Neural cell (in vitro differentiated cells): ENCODE data around the gene WSB1. TPM values are rescaled to one million over a fixed set of nuclear protein-coding genes. Genes with fewer than 3 reads are reported as not detected.

Experiments used
- H2AFZ ChIP-seq: fragments of 200-600, 300-800 bp; sonication (generic), shearing (Covaris generic); 2 replicates; pipeline ENCODE4 v1.6.0; 2014; ENCODE audit warnings: low read depth, mild to moderate bottlenecking, antibody characterized with exemption, low read length, moderate library complexity
- H3F3A ChIP-seq: fragments of 200-600 bp; shearing (Covaris generic); 2 replicates; pipeline ENCODE4 v1.6.1; 2016; ENCODE audit warnings: mild to moderate bottlenecking, moderate library complexity, mixed read lengths, antibody characterized with exemption, low read length; ENCODE audit not compliant: insufficient read depth, poor library complexity, severe bottlenecking
- H3K27ac ChIP-seq: fragments of 200-600, 300-800 bp; sonication (generic), shearing (Covaris generic); 2 replicates; pipeline ENCODE4 v1.5.1; 2014; ENCODE audit warnings: mild to moderate bottlenecking, low read length, moderate library complexity
- H3K27me3 ChIP-seq: fragments of 300-800, 200-600 bp; sonication (generic), shearing (Covaris generic); 2 replicates; pipeline ENCODE4 v1.6.0; 2014; ENCODE audit warnings: mild to moderate bottlenecking, low read depth, low read length, moderate library complexity; ENCODE audit not compliant: insufficient read depth
- H3K36me3 ChIP-seq: fragments of 300-800, 200-600 bp; sonication (generic), shearing (Covaris generic); 2 replicates; pipeline ENCODE4 v1.5.1; 2014; ENCODE audit warnings: mild to moderate bottlenecking, antibody characterized with exemption, low read length, moderate library complexity; ENCODE audit not compliant: insufficient read depth
- H3K4me2 ChIP-seq: fragments of 300-800, 200-600 bp; sonication (generic), shearing (Covaris generic); 2 replicates; pipeline ENCODE4 v1.6.0; 2014; ENCODE audit warnings: mild to moderate bottlenecking, low read length
- H3K4me3 ChIP-seq: fragments of 300-800, 200-600 bp; sonication (generic), shearing (Covaris generic); 2 replicates; pipeline ENCODE4 v1.5.1; 2014; ENCODE audit warnings: mild to moderate bottlenecking, low read length, moderate library complexity
- H3K79me2 ChIP-seq: fragments of 200-600 bp; shearing (Covaris generic); replicated peaks from 2 replicates; pipeline ENCODE4 v1.6.0; 2014; ENCODE audit warnings: mild to moderate bottlenecking, low read length, moderate library complexity; ENCODE audit not compliant: insufficient read depth
- H3K9ac ChIP-seq: fragments of 300-800, 200-600 bp; sonication (generic), shearing (Covaris generic); 2 replicates; pipeline ENCODE4 v1.6.1; 2016; ENCODE audit warnings: mild to moderate bottlenecking, low read length, mixed read lengths
- H3K9me2 ChIP-seq: fragments of 200-600 bp; shearing (Covaris generic); 2 replicates; pipeline ENCODE4 v1.6.1; 2016; ENCODE audit warnings: mild to moderate bottlenecking, low read length, mixed read lengths; ENCODE audit not compliant: insufficient read depth
- H3K9me3 ChIP-seq: fragments of 200-600, 300-800 bp; sonication (generic), shearing (Covaris generic); 2 replicates; pipeline ENCODE4 v1.6.1; 2016; ENCODE audit warnings: mild to moderate bottlenecking, mixed run types, low read length, moderate library complexity, mixed read lengths
- H4K20me1 ChIP-seq: fragments of 200-600 bp; shearing (Covaris generic); 2 replicates; pipeline ENCODE4 v1.6.1; 2016; ENCODE audit warnings: mild to moderate bottlenecking, mixed run types; ENCODE audit not compliant: insufficient read depth
- EP300 ChIP-seq: fragments of 450-650 bp; conservative IDR thresholded peaks from 2 replicates; pipeline ENCODE4 v1.6.1; 2014; ENCODE audit warnings: antibody characterized with exemption, mild to moderate bottlenecking, moderate library complexity; ENCODE audit not compliant: poor library complexity, severe bottlenecking
- EZH2 ChIP-seq: fragments of 200-600, 300-800 bp; shearing (Covaris generic), sonication (generic); IDR thresholded peaks from 2 replicates; pipeline ENCODE4 v1.6.1; 2014; ENCODE audit warnings: antibody characterized with exemption, low read length, borderline replicate concordance, mild to moderate bottlenecking; ENCODE audit not compliant: insufficient read depth, poor library complexity, severe bottlenecking
- MXI1 ChIP-seq: fragments of 450-650 bp; conservative IDR thresholded peaks from 2 replicates; pipeline ENCODE4 v1.6.1; 2014; ENCODE audit warnings: antibody characterized with exemption, mild to moderate bottlenecking; ENCODE audit not compliant: poor library complexity, severe bottlenecking
- POLR2AphosphoS5 ChIP-seq: IDR thresholded peaks from 2 replicates; pipeline ENCODE4 v1.6.1; 2012
- RAD21 ChIP-seq: fragments of 450-650 bp; conservative IDR thresholded peaks from 2 replicates; pipeline ENCODE4 v1.6.1; 2014; ENCODE audit warnings: antibody characterized with exemption, mild to moderate bottlenecking, moderate library complexity
- REST ChIP-seq: IDR thresholded peaks from 2 replicates; pipeline ENCODE4 v1.6.1; 2012; ENCODE audit warnings: borderline replicate concordance
- SMC3 ChIP-seq: fragments of 450-650 bp; conservative IDR thresholded peaks from 2 replicates; pipeline ENCODE4 v1.6.1; 2014; ENCODE audit warnings: antibody characterized with exemption, mild to moderate bottlenecking, moderate library complexity; ENCODE audit not compliant: poor library complexity
- TAF1 ChIP-seq: IDR thresholded peaks from 2 replicates; pipeline ENCODE4 v1.6.1; 2012; ENCODE audit warnings: low read depth
- polyA plus RNA-seq: library from polyadenylated mRNA; depleted of rRNA; stranded (reverse); fragments of >200 nt; gene quantifications from 2 replicates; pipeline ENCODE4 v1.2.3, GENCODE V29; 2014
- TF ChIP-seq, protein P1 (sequence below): fragments of 450-650 bp; IDR thresholded peaks from 2 replicates; pipeline ENCODE4 v1.5.1; 2014; ENCODE audit warnings: antibody characterized with exemption, mild to moderate bottlenecking, moderate library complexity; ENCODE audit not compliant: poor library complexity, severe bottlenecking

WSB1 gene
- polyA plus RNA-seq, 1 donor from 2014 or later, result 1,828 TPM

GRCh38 chr17:27266228-27266627 is 27.7 kb upstream of the WSB1 start:
- Histone ChIP-seq H3K27me3 (no peaks in the 10 kb centered on the region), H3K27ac (no peak overlapping the region), H3K9me2 (no peaks in the 10 kb centered on the region), H4K20me1 (no peaks in the 10 kb centered on the region), H3K79me2 (no peaks in the 10 kb centered on the region), H3K9ac (no peak overlapping the region), H3K36me3 (no peaks in the 10 kb centered on the region), H3K4me3 (no peak overlapping the region), H3F3A (no peaks in the 10 kb centered on the region), H2AFZ (no peak overlapping the region), H3K4me2 (no peak overlapping the region), H3K9me3 (no peaks in the 10 kb centered on the region)
- TF ChIP-seq MXI1 (no peak), TAF1 (no peak), EP300 (no peak)
- TF ChIP-seq, protein P1, sequence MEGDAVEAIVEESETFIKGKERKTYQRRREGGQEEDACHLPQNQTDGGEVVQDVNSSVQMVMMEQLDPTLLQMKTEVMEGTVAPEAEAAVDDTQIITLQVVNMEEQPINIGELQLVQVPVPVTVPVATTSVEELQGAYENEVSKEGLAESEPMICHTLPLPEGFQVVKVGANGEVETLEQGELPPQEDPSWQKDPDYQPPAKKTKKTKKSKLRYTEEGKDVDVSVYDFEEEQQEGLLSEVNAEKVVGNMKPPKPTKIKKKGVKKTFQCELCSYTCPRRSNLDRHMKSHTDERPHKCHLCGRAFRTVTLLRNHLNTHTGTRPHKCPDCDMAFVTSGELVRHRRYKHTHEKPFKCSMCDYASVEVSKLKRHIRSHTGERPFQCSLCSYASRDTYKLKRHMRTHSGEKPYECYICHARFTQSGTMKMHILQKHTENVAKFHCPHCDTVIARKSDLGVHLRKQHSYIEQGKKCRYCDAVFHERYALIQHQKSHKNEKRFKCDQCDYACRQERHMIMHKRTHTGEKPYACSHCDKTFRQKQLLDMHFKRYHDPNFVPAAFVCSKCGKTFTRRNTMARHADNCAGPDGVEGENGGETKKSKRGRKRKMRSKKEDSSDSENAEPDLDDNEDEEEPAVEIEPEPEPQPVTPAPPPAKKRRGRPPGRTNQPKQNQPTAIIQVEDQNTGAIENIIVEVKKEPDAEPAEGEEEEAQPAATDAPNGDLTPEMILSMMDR, result no peak

DNA sequence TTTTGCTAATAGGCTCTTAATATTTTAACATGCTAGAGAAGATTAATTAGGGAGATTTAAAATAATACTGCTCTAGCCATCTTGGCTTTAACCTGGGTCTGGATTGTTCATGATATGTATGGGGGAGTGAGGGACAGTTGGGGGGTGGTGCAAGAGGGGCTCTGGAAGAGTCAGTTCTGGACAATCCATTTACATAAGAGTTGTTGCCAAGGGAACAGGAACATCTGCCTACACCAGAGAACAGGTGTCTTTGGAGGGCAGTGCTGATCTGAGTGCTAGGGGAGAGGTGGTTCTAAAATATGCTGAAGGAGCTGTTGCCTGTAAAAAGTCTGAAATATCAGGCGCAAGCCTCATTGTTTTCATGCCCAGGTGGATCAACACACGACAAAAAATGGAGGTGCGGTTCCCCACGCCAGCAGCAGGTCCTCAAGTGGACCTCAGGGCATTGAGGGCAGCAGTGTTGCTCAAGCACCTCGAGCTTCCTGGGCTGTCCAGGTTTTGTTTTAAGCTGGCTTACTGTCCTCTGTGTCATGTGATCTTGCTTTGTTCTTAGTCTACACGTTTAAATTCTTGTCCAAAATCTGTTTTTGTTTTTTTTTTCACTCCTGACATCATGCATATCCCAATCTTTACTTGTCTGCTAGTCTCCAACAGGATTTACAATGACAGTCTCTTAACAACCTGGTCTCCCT is 25.4 kb upstream of the WSB1 start:
- Histone ChIP-seq H3K79me2 (no peaks in the 10 kb centered on the region), H3K36me3 (no peaks in the 10 kb centered on the region), H2AFZ (no peak overlapping the region), H3K9me3 (no peaks in the 10 kb centered on the region), H3K4me2 (no peak overlapping the region), H3F3A (no peaks in the 10 kb centered on the region), H3K27ac (no peak overlapping the region), H3K27me3 (no peaks in the 10 kb centered on the region), H4K20me1 (no peaks in the 10 kb centered on the region), H3K9me2 (no peaks in the 10 kb centered on the region), H3K9ac (no peak overlapping the region), H3K4me3 (no peak overlapping the region)
- TF ChIP-seq EP300 (no peak), RAD21 (no peak), REST (no peak), EZH2 (no peak), SMC3 (no peak), TAF1 (no peak), POLR2AphosphoS5 (no peak), MXI1 (no peak)
- TF ChIP-seq, protein P1, result no peak
